IPS-15b (cell line): ENCODE measurements around the gene TTYH3.

Experiments
- H3K27me3 ChIP-seq: one replicate; pipeline ENCODE4 v1.6.1; 2013; ENCODE audit warnings: low read length; ENCODE audit not compliant: control insufficient read depth, insufficient read depth
- H3K36me3 ChIP-seq: one replicate; pipeline ENCODE4 v1.6.1; 2013; ENCODE audit warnings: low read length; ENCODE audit not compliant: control insufficient read depth, insufficient read depth
- H3K4me1 ChIP-seq: one replicate; pipeline ENCODE4 v1.6.1; 2013; ENCODE audit warnings: mild to moderate bottlenecking, low read length; ENCODE audit not compliant: control insufficient read depth, insufficient read depth
- H3K4me3 ChIP-seq: one replicate; pipeline ENCODE4 v1.5.1; 2013; ENCODE audit warnings: low read depth, low read length
- H3K9ac ChIP-seq: one replicate; pipeline ENCODE4 v1.6.1; 2013; ENCODE audit warnings: low read depth, mild to moderate bottlenecking, low read length
- H3K9me3 ChIP-seq: one replicate; pipeline ENCODE4 v1.6.1; 2013; ENCODE audit warnings: mild to moderate bottlenecking, low read length; ENCODE audit not compliant: control insufficient read depth, insufficient read depth

Gene TTYH3

GRCh38 chr7:2650451-2650850, 18.7 kb downstream of the TTYH3 start:
- Histone ChIP-seq H3K4me3 (no peak overlapping the region), H3K36me3 (peaks cover 32% of the 10 kb centered on the region), H3K9me3 (no peaks in the 10 kb centered on the region), H3K27me3 (no peaks in the 10 kb centered on the region), H3K9ac (no peak overlapping the region), H3K4me1 (no peaks in the 10 kb centered on the region)

GRCh38 chr7:2651336-2651735, 19.6 kb downstream of the TTYH3 start:
- H3K4me1 ChIP-seq, result no peaks in the 10 kb centered on the region
- H3K9ac ChIP-seq, result no peak overlapping the region
- H3K4me3 ChIP-seq, result no peak overlapping the region
- H3K36me3 ChIP-seq, result peaks cover 37% of the 10 kb centered on the region
- H3K9me3 ChIP-seq, result no peaks in the 10 kb centered on the region
- H3K27me3 ChIP-seq, result no peaks in the 10 kb centered on the region

- Histone ChIP-seq H3K36me3 (peaks cover 44% of the 10 kb centered on the region), H3K4me1 (no peaks in the 10 kb centered on the region), H3K27me3 (no peaks in the 10 kb centered on the region), H3K4me3 (no peak overlapping the region), H3K9ac (no peak overlapping the region), H3K9me3 (no peaks in the 10 kb centered on the region)
Observed at GRCh38 chr7:2651847-2652735, 20.3 kb downstream of the TTYH3 start.

GRCh38 chr7:2652736-2653060, 20.9 kb downstream of the TTYH3 start:
- peaks cover 43% of the 10 kb centered on the region for H3K36me3 ChIP-seq
- no peaks in the 10 kb centered on the region for H3K9me3 ChIP-seq
- H3K9ac ChIP-seq, result no peak overlapping the region
- no peak overlapping the region for H3K4me3 ChIP-seq
- no peaks in the 10 kb centered on the region for H3K27me3 ChIP-seq
- no peaks in the 10 kb centered on the region for H3K4me1 ChIP-seq

- peaks cover 43% of the 10 kb centered on the region for H3K36me3 ChIP-seq
- no peak overlapping the region for H3K4me3 ChIP-seq
- no peaks in the 10 kb centered on the region for H3K4me1 ChIP-seq
- no peaks in the 10 kb centered on the region for H3K27me3 ChIP-seq
- H3K9ac ChIP-seq, result no peak overlapping the region
- no peaks in the 10 kb centered on the region for H3K9me3 ChIP-seq
Observed at GRCh38 chr7:2654059-2654458, 22.3 kb downstream of the TTYH3 start.

- no peaks in the 10 kb centered on the region for H3K9me3 ChIP-seq
- no peak overlapping the region for H3K4me3 ChIP-seq
- H3K9ac ChIP-seq, result no peak overlapping the region
- peaks cover 38% of the 10 kb centered on the region for H3K36me3 ChIP-seq
- no peaks in the 10 kb centered on the region for H3K27me3 ChIP-seq
- H3K4me1 ChIP-seq, result no peaks in the 10 kb centered on the region
Observed at GRCh38 chr7:2655870-2656614, 24.3 kb downstream of the TTYH3 start.

- Histone ChIP-seq H3K4me1 (no peaks in the 10 kb centered on the region), H3K4me3 (no peak overlapping the region), H3K9me3 (no peaks in the 10 kb centered on the region), H3K27me3 (no peaks in the 10 kb centered on the region), H3K9ac (no peak overlapping the region), H3K36me3 (peaks cover 38% of the 10 kb centered on the region)
Observed at GRCh38 chr7:2657208-2657607, 25.4 kb downstream of the TTYH3 start.

GRCh38 chr7:2657920-2658671, 26.3 kb downstream of the TTYH3 start:
- peaks cover 39% of the 10 kb centered on the region for H3K36me3 ChIP-seq
- no peak overlapping the region for H3K4me3 ChIP-seq
- no peaks in the 10 kb centered on the region for H3K27me3 ChIP-seq
- no peaks in the 10 kb centered on the region for H3K4me1 ChIP-seq
- H3K9me3 ChIP-seq, result no peaks in the 10 kb centered on the region
- H3K9ac ChIP-seq, result no peak overlapping the region

- Histone ChIP-seq H3K9ac (no peak overlapping the region), H3K4me3 (no peak overlapping the region), H3K9me3 (no peaks in the 10 kb centered on the region), H3K4me1 (no peaks in the 10 kb centered on the region), H3K36me3 (peaks cover 39% of the 10 kb centered on the region), H3K27me3 (no peaks in the 10 kb centered on the region)
Observed at GRCh38 chr7:2658941-2659340, 27.2 kb downstream of the TTYH3 start.

- no peak overlapping the region for H3K4me3 ChIP-seq
- no peaks in the 10 kb centered on the region for H3K4me1 ChIP-seq
- no peaks in the 10 kb centered on the region for H3K27me3 ChIP-seq
- no peak overlapping the region for H3K9ac ChIP-seq
- H3K36me3 ChIP-seq, result peaks cover 39% of the 10 kb centered on the region
- no peaks in the 10 kb centered on the region for H3K9me3 ChIP-seq
Observed at GRCh38 chr7:2659556-2660358, 28.0 kb downstream of the TTYH3 start.
